M059J (cell line): ENCODE measurements around the gene ADGRE2. TPM values are rescaled to one million over a fixed set of nuclear protein-coding genes. Genes with fewer than 3 reads are reported as not detected.
"Not testable (repeated sequence)": the region's sequence is repeated elsewhere in the genome, so short reads cannot be mapped to it uniquely, and the experiment has no call there.

Experiments
- DNase-seq: peaks from one replicate; pipeline ENCODE4 v3.0.0-alpha.2; 2012; ENCODE audit warnings: low read depth
- total RNA-seq: library from RNA; depleted of rRNA; stranded (reverse); fragments of >200 nt; shearing (Covaris generic); gene quantifications from 2 replicates; pipeline ENCODE4 v1.2.3, GENCODE V29; 2014

Gene ADGRE2
- total RNA-seq, 1 experiment from 2014 or later, result not detected

GRCh38 chr19:14779151-14779550 lies 791 bp upstream of the ADGRE2 start:
- no peak for DNase-seq

GRCh38 chr19:14777645-14778044 lies 715 bp downstream of the ADGRE2 start:
- DNase-seq, result not testable (repeated sequence)

- no peak for DNase-seq
Measured at GRCh38 chr19:14775869-14776586, 2.3 kb downstream of the ADGRE2 start.

- not testable (repeated sequence) for DNase-seq
Measured at GRCh38 chr19:14775326-14775725, 3.0 kb downstream of the ADGRE2 start.

- no peak for DNase-seq
Measured at GRCh38 chr19:14774373-14774772, 4.0 kb downstream of the ADGRE2 start.

GRCh38 chr19:14773722-14774121 lies 4.6 kb downstream of the ADGRE2 start:
- DNase-seq, result not testable (repeated sequence)

GRCh38 chr19:14772995-14773394 lies 5.4 kb downstream of the ADGRE2 start:
- DNase-seq, result no peak

- no peak for DNase-seq
Measured at GRCh38 chr19:14772467-14772866, 5.9 kb downstream of the ADGRE2 start.

GRCh38 chr19:14770944-14771839 lies 7.2 kb downstream of the ADGRE2 start:
- DNase-seq, result no peak

GRCh38 chr19:14770136-14770535 lies 8.2 kb downstream of the ADGRE2 start:
- no peak for DNase-seq

- DNase-seq, result no peak
Measured at GRCh38 chr19:14769201-14769600, 9.2 kb downstream of the ADGRE2 start.

- DNase-seq, result no peak
Measured at GRCh38 chr19:14768001-14768400, 10.4 kb downstream of the ADGRE2 start.

GRCh38 chr19:14767466-14767971 lies 10.8 kb downstream of the ADGRE2 start:
- DNase-seq, result no peak

- not testable (repeated sequence) for DNase-seq
Measured at GRCh38 chr19:14765841-14766240, 12.5 kb downstream of the ADGRE2 start.

- DNase-seq, result not testable (repeated sequence)
Measured at GRCh38 chr19:14765403-14765802, 13.0 kb downstream of the ADGRE2 start.

- DNase-seq, result no peak
Measured at GRCh38 chr19:14764401-14764800, 14.0 kb downstream of the ADGRE2 start.

GRCh38 chr19:14763497-14764145 lies 14.7 kb downstream of the ADGRE2 start:
- DNase-seq, result no peak

- no peak for DNase-seq
Measured at GRCh38 chr19:14762111-14762510, 16.2 kb downstream of the ADGRE2 start.

- DNase-seq, result no peak
Measured at GRCh38 chr19:14761607-14762006, 16.8 kb downstream of the ADGRE2 start.

GRCh38 chr19:14758816-14759215 lies 19.5 kb downstream of the ADGRE2 start:
- DNase-seq, result no peak

GRCh38 chr19:14748601-14749000 lies 29.8 kb downstream of the ADGRE2 start:
- DNase-seq, result no peak

- DNase-seq, result no peak
Measured at GRCh38 chr19:14746886-14747285, 31.5 kb downstream of the ADGRE2 start.
